Kasumi-1 (cell line): ENCODE data around the gene ETF1.
A peak's percentile ranks its signal among the peaks of the same experiment; 100 is the strongest.

Source experiments
- DNase-seq, 2 experiments: peaks; one replicate each; lab custom pipeline; 2025; lab: John Stamatoyannopoulos, UW

Gene ETF1

GRCh38 chr5:138542956-138543729 lies at the start of gene ETF1:
Gene ETF1 (minus strand): TSS chr5:138543236. CDS start chr5:138542918, 318 bp downstream.
- peak; percentile 98 to 99 for DNase-seq

GRCh38 chr5:138588013-138588788 lies 45.2 kb upstream of the ETF1 start:
- no peak for DNase-seq

- DNase-seq = no peak
These were observed 42.1 kb upstream of the ETF1 start for GRCh38 chr5:138585157-138585556.

DNA sequence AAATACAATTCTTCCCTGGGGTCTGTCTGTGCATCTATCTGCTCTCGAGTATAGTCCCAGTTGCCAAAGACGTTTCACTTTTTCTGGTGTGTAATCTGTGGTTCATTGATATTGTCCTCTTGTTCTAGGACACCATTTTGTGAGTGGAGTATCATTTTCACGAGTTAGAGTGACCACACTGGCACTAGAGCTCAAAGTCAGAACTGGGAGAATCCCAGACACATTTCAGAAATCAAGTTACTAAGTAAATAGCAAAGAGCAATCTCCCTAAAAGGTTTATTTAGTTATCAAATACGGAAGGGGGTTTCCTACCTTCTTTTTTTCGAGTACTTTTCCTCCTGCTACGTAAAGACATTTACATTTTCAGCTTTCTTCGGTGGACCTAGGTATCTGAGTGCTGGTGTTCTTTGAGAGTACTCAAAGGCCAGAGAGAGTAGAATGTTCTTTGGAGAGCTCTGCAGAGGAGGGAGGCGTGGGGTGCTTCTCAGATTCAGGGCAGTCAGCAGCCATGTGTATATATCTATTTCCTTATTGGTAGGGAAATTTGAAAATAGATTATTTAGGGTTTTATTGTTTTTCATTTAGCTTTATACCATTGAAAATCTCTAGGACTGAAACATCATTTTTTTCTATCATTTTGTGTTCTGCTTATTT lies 41.1 kb upstream of the ETF1 start:
- DNase-seq = no peak

DNA sequence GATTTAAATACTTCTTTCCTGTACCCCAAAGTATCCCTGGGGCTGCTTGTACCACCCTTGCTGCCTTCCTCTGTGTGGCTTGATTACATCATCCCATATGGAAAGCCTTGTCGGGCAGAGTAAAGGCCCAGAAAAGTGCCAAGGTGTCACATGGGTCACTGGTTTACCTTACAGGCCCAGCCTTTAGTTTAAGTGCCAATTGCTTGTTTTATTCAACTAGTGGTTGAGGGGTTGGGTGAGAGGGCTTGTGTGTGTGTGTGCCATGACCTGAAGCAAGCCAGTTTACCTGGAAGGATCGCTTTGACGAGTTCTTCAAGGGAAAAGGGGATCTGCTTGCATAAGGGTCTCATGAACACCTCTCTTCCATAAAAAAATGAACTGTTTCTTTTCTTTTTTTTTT lies 39.9 kb upstream of the ETF1 start:
- no peak for DNase-seq

DNA sequence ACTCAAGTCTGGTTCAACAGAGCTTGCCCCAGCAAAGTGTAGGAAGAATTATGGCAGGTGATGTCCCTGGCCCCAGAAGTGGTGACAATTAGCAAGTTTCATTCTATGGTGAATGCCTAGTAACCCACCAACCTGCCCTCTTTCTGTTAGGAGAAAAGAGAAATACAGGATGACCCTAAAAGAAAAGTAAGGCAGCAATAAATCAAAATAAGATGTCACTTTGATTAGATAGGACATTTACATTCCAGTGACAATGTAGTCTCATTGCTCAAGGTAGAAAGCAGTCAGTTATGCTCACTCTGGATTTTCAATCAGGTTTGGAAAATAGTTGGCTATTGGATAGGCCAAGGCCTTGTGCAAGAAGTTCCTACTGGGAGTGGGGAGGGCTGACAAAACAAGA lies 37.7 kb upstream of the ETF1 start:
- no peak for DNase-seq

GRCh38 chr5:138580001-138580400 lies 37.0 kb upstream of the ETF1 start:
- no peak for DNase-seq

DNA sequence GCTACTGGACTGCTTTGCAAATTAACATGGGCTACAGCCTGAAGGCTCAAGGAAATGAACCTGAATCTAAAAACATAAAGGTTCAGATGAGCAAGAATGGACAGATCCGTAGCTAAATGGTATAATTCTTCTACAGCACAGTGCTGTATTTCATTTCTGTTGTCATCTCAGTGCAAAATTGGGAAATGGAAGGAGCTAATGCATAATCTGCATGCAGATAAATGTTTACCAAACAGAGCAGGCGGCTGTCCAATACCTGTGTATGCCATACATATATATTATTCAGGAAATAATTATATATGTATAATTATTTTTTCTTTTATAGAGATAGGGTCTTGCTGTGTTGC lies 36.5 kb upstream of the ETF1 start:
- DNase-seq = no peak

GRCh38 chr5:138577452-138577851 lies 34.4 kb upstream of the ETF1 start:
- DNase-seq = no peak

GRCh38 chr5:138575194-138576015 lies 32.4 kb upstream of the ETF1 start, which contains the start of gene HSPA9:
Gene HSPA9 (minus strand): TSS chr5:138575401. CDS start chr5:138575318, 83 bp downstream.
- peak; percentile 99 for DNase-seq

DNA sequence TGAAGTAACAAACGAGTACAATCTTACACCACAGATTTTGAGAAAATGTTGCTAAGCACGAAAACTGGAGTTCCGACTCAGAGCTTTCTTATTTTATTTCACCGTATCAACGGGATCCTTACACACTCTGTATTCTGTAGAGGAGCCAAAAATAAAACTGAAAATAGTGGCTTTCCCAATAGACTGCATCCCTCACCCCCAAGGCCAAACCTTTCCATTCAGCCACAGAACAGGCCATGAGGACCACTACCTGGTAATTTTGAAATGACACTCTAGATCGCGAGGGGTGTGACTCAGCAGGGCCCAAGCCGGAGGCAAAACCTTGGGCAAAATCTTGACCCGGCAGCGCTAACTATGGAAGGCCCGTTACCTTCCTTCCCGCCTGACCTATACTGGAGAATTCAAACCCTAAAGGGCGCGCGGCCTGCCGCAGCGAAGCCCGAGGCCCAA lies 31.7 kb upstream of the ETF1 start:
- DNase-seq = no peak

DNA sequence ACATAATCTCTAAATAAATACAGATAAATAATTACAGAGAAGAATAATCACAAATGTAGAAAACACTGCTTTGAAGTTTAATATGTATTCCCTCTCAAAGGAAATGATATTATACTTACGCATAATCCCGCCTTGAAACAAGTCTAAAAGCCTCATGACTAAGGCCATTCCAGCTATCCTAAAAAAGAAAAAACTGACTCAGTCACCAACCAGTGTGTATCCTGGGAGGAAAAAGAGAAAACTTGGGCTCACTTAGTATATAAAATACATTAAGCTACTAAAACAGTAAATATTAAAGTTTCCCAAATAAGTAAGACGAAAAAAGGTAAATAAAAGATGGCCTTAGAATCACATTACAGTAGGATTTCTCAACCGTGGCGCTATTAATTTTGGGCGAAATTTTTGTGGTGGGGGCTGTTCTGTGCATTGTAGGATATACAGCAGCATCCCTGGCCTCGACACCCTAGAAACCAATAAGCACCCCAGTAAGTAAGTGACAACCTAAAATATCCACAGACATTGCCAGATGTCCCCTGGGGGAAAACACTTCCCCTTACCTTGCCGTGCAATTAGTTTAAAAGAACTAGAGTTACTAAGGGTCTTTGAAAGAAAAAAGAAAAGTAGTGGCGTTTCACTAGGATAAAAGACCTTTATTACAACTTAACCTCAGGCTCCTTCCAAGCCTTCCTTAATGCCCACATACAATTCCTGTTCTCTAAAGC lies 31.1 kb upstream of the ETF1 start:
- DNase-seq = no peak

DNA sequence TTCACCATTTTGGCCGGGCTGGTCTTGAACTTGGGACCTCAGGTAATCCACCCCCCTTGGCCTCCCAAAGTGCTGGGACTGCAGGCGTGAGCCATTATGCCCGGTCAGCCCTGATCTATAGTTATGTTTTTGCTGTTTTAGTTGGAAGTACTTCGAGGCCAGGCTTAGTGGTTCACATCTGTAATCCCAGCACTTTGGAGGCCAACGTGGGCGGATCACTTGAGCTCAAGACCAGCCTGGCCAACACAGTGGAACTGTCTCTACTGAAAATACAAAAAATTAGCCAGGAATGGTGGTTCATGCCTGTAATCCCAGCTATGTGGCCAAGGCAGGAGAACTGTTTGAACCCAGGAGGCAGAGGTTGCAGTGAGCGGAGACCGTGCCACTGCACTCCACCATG lies 30.2 kb upstream of the ETF1 start:
- DNase-seq = no peak

- DNase-seq = no peak
These were observed 27.8 kb upstream of the ETF1 start for GRCh38 chr5:138570871-138571270.

GRCh38 chr5:138569782-138570181 lies 26.7 kb upstream of the ETF1 start:
- DNase-seq = no peak

DNA sequence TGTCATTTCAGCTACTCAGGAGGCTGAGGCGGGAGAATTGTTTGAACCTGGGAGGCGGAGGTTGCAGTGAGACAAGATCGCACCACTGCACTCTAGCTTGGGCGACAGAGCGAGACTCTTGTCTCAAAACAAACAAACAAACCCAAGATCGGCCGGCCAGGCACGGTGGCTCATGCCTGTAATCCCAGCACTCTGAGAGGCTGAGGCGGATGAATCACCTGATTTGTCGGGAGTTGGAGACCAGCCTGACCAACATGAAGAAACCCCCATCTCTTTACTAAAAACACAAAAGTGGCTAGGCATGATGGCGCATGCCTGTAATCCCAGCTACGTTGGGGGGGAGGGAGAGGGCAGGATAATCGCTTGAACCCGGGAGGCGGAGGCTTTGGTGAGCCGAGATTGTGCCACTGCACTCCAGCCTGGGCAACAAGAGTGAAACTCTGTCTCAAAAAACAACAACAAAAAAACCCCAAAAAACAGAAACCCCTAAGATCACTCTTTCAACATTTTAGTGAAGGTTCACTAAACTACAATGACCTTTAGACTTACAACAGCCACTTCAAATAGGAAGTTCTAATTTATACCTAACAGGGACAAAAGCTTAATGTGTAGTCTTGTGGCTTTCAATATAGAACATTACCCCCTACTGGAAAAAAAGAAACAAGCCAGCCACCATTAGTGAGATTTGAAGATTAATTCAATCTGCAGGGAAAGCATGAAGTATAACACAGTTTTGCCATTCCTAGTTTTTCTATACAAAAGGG lies 25.2 kb upstream of the ETF1 start:
- DNase-seq = peak in 1 of 2 experiments; percentile 26

- no peak for DNase-seq
These were observed 23.8 kb upstream of the ETF1 start for GRCh38 chr5:138566792-138567191.

- DNase-seq = no peak
These were observed 22.2 kb upstream of the ETF1 start for GRCh38 chr5:138565100-138565821.

DNA sequence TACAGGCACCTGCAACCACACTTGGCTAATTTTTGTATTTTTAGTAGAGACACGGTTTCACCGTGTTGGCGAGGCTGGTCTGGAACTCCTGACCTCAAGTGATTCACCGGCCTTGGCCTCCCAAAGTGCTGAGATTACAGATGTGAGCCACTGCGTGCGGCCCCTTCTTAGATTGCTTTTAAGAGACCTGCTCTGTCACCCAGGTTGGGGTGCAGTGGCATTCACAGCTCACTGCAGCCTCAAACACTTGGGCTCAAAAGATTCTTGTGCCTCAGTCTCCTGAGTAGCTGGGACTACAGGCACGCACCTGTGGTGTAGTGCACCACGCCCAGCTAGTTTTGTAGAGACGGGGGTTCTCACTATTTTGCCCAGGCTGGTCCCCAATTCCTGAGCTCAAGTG lies 21.2 kb upstream of the ETF1 start:
- DNase-seq = no peak
